HG03442 (cell line): ENCODE measurements around the gene ARHGAP44.

Experiments used
- ATAC-seq: cut with Tn5 transposase; IDR thresholded peaks from one replicate; pipeline ENCODE4 v1.9.1; 2021; ENCODE audit warnings: mild to moderate bottlenecking, moderate library complexity; ENCODE audit not compliant: unreplicated experiment

Gene ARHGAP44

GRCh38 chr17:13016881-13017654 is 227.8 kb downstream of the ARHGAP44 start:
- ATAC-seq: peak; percentile 9

- ATAC-seq: peak; percentile 96
Observed at GRCh38 chr17:13017655-13018459, 228.6 kb downstream of the ARHGAP44 start, which contains the start of gene ELAC2. Gene ELAC2, minus strand, starts transcription at chr17:13018027. Its CDS starts 80 bp downstream, at chr17:13017947.

GRCh38 chr17:13024016-13024415 is 234.7 kb downstream of the ARHGAP44 start:
- peak; percentile 6 for ATAC-seq

- ATAC-seq: peak; percentile 71
Observed at GRCh38 chr17:13024526-13025257, 235.4 kb downstream of the ARHGAP44 start.

- ATAC-seq: no peak
Observed at GRCh38 chr17:13025258-13025627, 235.9 kb downstream of the ARHGAP44 start.

- no peak for ATAC-seq
Observed at GRCh38 chr17:13025687-13026086, 236.4 kb downstream of the ARHGAP44 start.

- ATAC-seq: no peak
Observed at GRCh38 chr17:13027246-13027645, 237.9 kb downstream of the ARHGAP44 start.

GRCh38 chr17:13029340-13029739 is 240.0 kb downstream of the ARHGAP44 start:
- no peak for ATAC-seq

- no peak for ATAC-seq
Observed at GRCh38 chr17:13030056-13030455, 240.8 kb downstream of the ARHGAP44 start.

- no peak for ATAC-seq
Observed at GRCh38 chr17:13030459-13031300, 241.4 kb downstream of the ARHGAP44 start.

- peak; percentile 63 for ATAC-seq
Observed at GRCh38 chr17:13031718-13032350, 242.5 kb downstream of the ARHGAP44 start.

GRCh38 chr17:13035420-13035819 is 246.1 kb downstream of the ARHGAP44 start:
- no peak for ATAC-seq

- no peak for ATAC-seq
Observed at GRCh38 chr17:13036751-13037150, 247.5 kb downstream of the ARHGAP44 start.

GRCh38 chr17:13038931-13039665 is 249.8 kb downstream of the ARHGAP44 start:
- no peak for ATAC-seq
